Esophagus muscularis mucosa (tissue), 4 donors: ENCODE measurements around the gene MKI67. TPM values are rescaled to one million over a fixed set of nuclear protein-coding genes. Genes with fewer than 3 reads are reported as not detected.
"Not testable (repeated sequence)": the region's sequence is repeated elsewhere in the genome, so short reads cannot be mapped to it uniquely, and the experiment has no call there.

ENCODE experiments used
- DNase-seq: peaks from one replicate; pipeline ENCODE4 v3.0.0-alpha.2; 2017; ENCODE audit errors: extremely low spot score
- H3K27ac ChIP-seq, 4 donors: fragments of 200-600 bp; sonication (generic); replicated peaks in 1 of 4; 1 replicate in 3 of 4; 2 replicates in 1 of 4; pipeline ENCODE4 v1.5.1; 2016 to 2019; ENCODE audit warnings: mild to moderate bottlenecking in 1 of 4
- H3K27me3 ChIP-seq, 4 donors: fragments of 200-600 bp; sonication (generic); one replicate each; pipeline versions ENCODE4 v1.5.1 to v1.6.0; 2016 to 2019
- H3K36me3 ChIP-seq, 4 donors: fragments of 200-600 bp; sonication (generic); one replicate each; pipeline ENCODE4 v1.5.1; 2016 to 2019
- H3K4me1 ChIP-seq, 4 donors: fragments of 200-600 bp; sonication (generic); one replicate each; pipeline ENCODE4 v1.5.1; 2016 to 2019
- H3K4me3 ChIP-seq, 4 donors: fragments of 200-600 bp; sonication (generic); 1 replicate in 2 of 4; 2 replicates in 2 of 4; pipeline ENCODE4 v1.5.1; 2016 to 2019; ENCODE audit warnings: mild to moderate bottlenecking in 4 of 4, moderate library complexity in 1 of 4
- H3K9me3 ChIP-seq, 4 donors: fragments of 200-600 bp; sonication (generic); 1 replicate in 3 of 4; 2 replicates in 1 of 4; pipeline ENCODE4 v1.5.1; 2016 to 2019
- CTCF ChIP-seq, 3 experiments: fragments of 200-600 bp in 2 of 3; fragments of 450-650 bp in 1 of 3; sonication (generic) in 2 of 3; IDR thresholded peaks; one replicate each; pipeline ENCODE4 v1.5.1; 2017 to 2019; ENCODE audit warnings: antibody characterized with exemption in 3 of 3, mild to moderate bottlenecking in 2 of 3, moderate library complexity in 1 of 3
- EP300 ChIP-seq: sonication (generic); formaldehyde crosslinking; IDR thresholded peaks from one replicate; pipeline ENCODE4 v1.6.1; 2017; ENCODE audit warnings: antibody characterized with exemption
- POLR2A ChIP-seq: fragments of 450-650 bp; IDR thresholded peaks from one replicate; pipeline ENCODE4 v1.6.1; 2017; ENCODE audit warnings: antibody characterized with exemption, moderate library complexity, mild to moderate bottlenecking, low read depth
- POLR2AphosphoS5 ChIP-seq, 2 donors: sonication (generic); formaldehyde crosslinking; IDR thresholded peaks; one replicate each; pipeline ENCODE4 v1.6.1; 2017; ENCODE audit warnings: antibody characterized with exemption in 2 of 2
- WGBS: methylation state at CpG from one replicate; pipeline ENCODE4 v1.1.5; 2018; 5-methylcytosine and 5-hydroxymethylcytosine counted together
- intact Hi-C: fragments of 100-400 bp; cut with DNase I; formaldehyde crosslinking; loops from one replicate; pipeline ENCODE4 v1.15.1; 2023
- total RNA-seq, 4 donors: library from RNA; depleted of rRNA; stranded (reverse); fragments of >200 nt; gene quantifications; one replicate each; pipeline versions ENCODE4 v1.1.0 to v1.2.1, GENCODE V29; 2016

MKI67 gene
- total RNA-seq, 4 donors from 2014 or later = 0.17 to 1.2 (median 0.87) TPM

GRCh38 chr10:128143531-128143930 lies 17.3 kb upstream of the MKI67 start:
- TF ChIP-seq EP300 = no peak
- TF ChIP-seq POLR2A = no peak
- TF ChIP-seq CTCF (IDR thresholded peaks at IDR 0.05) = no peak
- no peak for TF ChIP-seq POLR2AphosphoS5 (IDR thresholded peaks at IDR 0.05)
- no peak overlapping the region for H3K27ac ChIP-seq
- H3K4me3 ChIP-seq = no peak overlapping the region
- WGBS = 100% methylated on average over 2 of the region's 2 CpGs
- no peak for DNase-seq
- peaks cover 0 to 21% (median 0%) of the 10 kb centered on the region in 4 donors for H3K27me3 ChIP-seq
- H3K36me3 ChIP-seq = no peaks in the 10 kb centered on the region
- no peaks in the 10 kb centered on the region for H3K9me3 ChIP-seq
- H3K4me1 ChIP-seq = no peaks in the 10 kb centered on the region
- intact Hi-C loops = no loop called here

GRCh38 chr10:128140425-128140824 lies 14.2 kb upstream of the MKI67 start:
- no peaks in the 10 kb centered on the region for H3K4me1 ChIP-seq
- peaks cover 0 to 4% (median 0%) of the 10 kb centered on the region in 4 donors for H3K27me3 ChIP-seq
- no peak for DNase-seq
- H3K9me3 ChIP-seq = no peaks in the 10 kb centered on the region
- no peaks in the 10 kb centered on the region for H3K36me3 ChIP-seq
- TF ChIP-seq POLR2A (no peak), EP300 (no peak), POLR2AphosphoS5 (IDR thresholded peaks at IDR 0.05) (no peak), CTCF (IDR thresholded peaks at IDR 0.05) (no peak)
- H3K27ac ChIP-seq = no peak overlapping the region
- intact Hi-C loops = no loop called here
- WGBS = 52% methylated on average over 3 of the region's 3 CpGs
- no peak overlapping the region for H3K4me3 ChIP-seq

GRCh38 chr10:128138429-128138828 lies 12.2 kb upstream of the MKI67 start:
- H3K36me3 ChIP-seq, H3K27ac ChIP-seq, H3K4me1 ChIP-seq, intact Hi-C loops, DNase-seq, H3K9me3 ChIP-seq, H3K27me3 ChIP-seq, H3K4me3 ChIP-seq: not testable (repeated sequence)
- 93% methylated on average over 11 of the region's 11 CpGs for WGBS

- 43% methylated on average over 1 of the region's 1 CpG for WGBS
- intact Hi-C loops = no loop called here
- Histone ChIP-seq H3K9me3 (no peaks in the 10 kb centered on the region), H3K4me1 (no peaks in the 10 kb centered on the region), H3K4me3 (no peak overlapping the region), H3K27ac (no peak overlapping the region), H3K27me3 (no peaks in the 10 kb centered on the region), H3K36me3 (no peaks in the 10 kb centered on the region)
- no peak for TF ChIP-seq POLR2AphosphoS5 (IDR thresholded peaks at IDR 0.05)
- no peak for TF ChIP-seq EP300
- TF ChIP-seq CTCF (IDR thresholded peaks at IDR 0.05) = no peak
- TF ChIP-seq POLR2A = no peak
- DNase-seq = no peak
These were observed 11.7 kb upstream of the MKI67 start for GRCh38 chr10:128137877-128138276.

GRCh38 chr10:128130051-128130450 lies 3.8 kb upstream of the MKI67 start:
- Histone ChIP-seq H3K9me3 (no peaks in the 10 kb centered on the region), H3K4me1 (peaks cover 12 to 21% (median 19%) of the 10 kb centered on the region in 4 donors), H3K27me3 (peaks cover 0 to 16% (median 8%) of the 10 kb centered on the region in 4 donors), H3K27ac (no peak overlapping the region), H3K36me3 (no peaks in the 10 kb centered on the region), H3K4me3 (no peak overlapping the region)
- no peak for DNase-seq
- WGBS = 80% methylated on average over 1 of the region's 1 CpG
- TF ChIP-seq CTCF (IDR thresholded peaks at IDR 0.05) = no peak
- TF ChIP-seq EP300 = no peak
- no peak for TF ChIP-seq POLR2A
- TF ChIP-seq POLR2AphosphoS5 (IDR thresholded peaks at IDR 0.05) = no peak
- intact Hi-C loops = no loop called here
